ENCODE data around the gene BLOC1S1.

GRCh38 chr12:55698241-55698955 lies 17.4 kb upstream of the BLOC1S1 start:
- TF ChIP-seq NCOR1 (IDR thresholded peaks at IDR 0.05) (no peak), ZC3H4 (CRISPR knock-in tag; IDR thresholded peaks at IDR 0.05; ENCODE audit: borderline replicate concordance) (no peak), ARNT (IDR thresholded peaks at IDR 0.05) (no peak), MAFF (IDR thresholded peaks at IDR 0.05; ENCODE audit: low read length) (no peak), CTCF (IDR thresholded peaks at IDR 0.05 in 2 of 3, conservative IDR thresholded peaks at IDR 0.05 in 1 of 3; ENCODE audit: insufficient read depth in 2 of 3, low read depth in 1 of 3, low read length in 3 of 3) (no peak)
